SK-N-SH treated with all-trans-retinoic acid at 6 μM for 48 hours (cell line): Measurements from ENCODE around the gene C20orf204.

ENCODE experiments used
- ATAC-seq: fragments of 200-7000 bp; cut with Tn5 transposase; 3 replicates; pipeline ENCODE4 v1.9.1; 2020; ENCODE audit warnings: mild to moderate bottlenecking, moderate library complexity
- ARNTL ChIP-seq: fragments of 450-650 bp; formaldehyde crosslinking; IDR thresholded peaks from 2 replicates; pipeline ENCODE4 v1.5.0; 2020; ENCODE audit warnings: low read depth, mild to moderate bottlenecking, moderate library complexity, borderline replicate concordance
- BACH2 ChIP-seq: fragments of 250-450 bp; sonication (Bioruptor Pico); IDR thresholded peaks from 2 replicates; pipeline ENCODE4 v1.9.0; 2021; ENCODE audit warnings: mild to moderate bottlenecking, borderline replicate concordance
- CREB5 ChIP-seq: fragments of 250-450 bp; sonication (Bioruptor Pico); IDR thresholded peaks from 2 replicates; pipeline ENCODE4 v1.5.1; 2020; ENCODE audit warnings: low read depth, mild to moderate bottlenecking, moderate library complexity
- CSDC2 ChIP-seq: fragments of 250-450 bp; sonication (Bioruptor Pico); IDR thresholded peaks from 2 replicates; pipeline ENCODE4 v1.5.0; 2020; ENCODE audit warnings: mild to moderate bottlenecking, moderate library complexity
- CSRNP3 ChIP-seq: fragments of 250-450 bp; sonication (Bioruptor Pico); IDR thresholded peaks from 2 replicates; pipeline ENCODE4 v1.5.1; 2021; ENCODE audit warnings: mild to moderate bottlenecking, moderate library complexity
- ESRRG ChIP-seq: fragments of 250-450 bp; sonication (Bioruptor Pico); IDR thresholded peaks from 2 replicates; pipeline ENCODE4 v1.6.1; 2021; ENCODE audit warnings: mild to moderate bottlenecking
- GLIS3 ChIP-seq: fragments of 250-450 bp; sonication (Bioruptor Pico); IDR thresholded peaks from 2 replicates; pipeline ENCODE4 v1.5.0; 2020; ENCODE audit warnings: mild to moderate bottlenecking, moderate library complexity
- ISL1 ChIP-seq: fragments of 250-450 bp; sonication (Bioruptor Pico); IDR thresholded peaks from 2 replicates; pipeline ENCODE4 v2.1.2; 2022; ENCODE audit warnings: mild to moderate bottlenecking, moderate library complexity
- OSR1 ChIP-seq: fragments of 250-450 bp; sonication (Bioruptor Pico); IDR thresholded peaks from 2 replicates; pipeline ENCODE4 v1.8.0; 2022; ENCODE audit warnings: moderate library complexity, mild to moderate bottlenecking, inconsistent platforms
- POU6F1 ChIP-seq: fragments of 250-450 bp; sonication (Bioruptor Pico); IDR thresholded peaks from 2 replicates; pipeline ENCODE4 v1.8.0; 2021; ENCODE audit warnings: low read depth, mild to moderate bottlenecking, moderate library complexity, borderline replicate concordance
- PPARA ChIP-seq: fragments of 250-450 bp; sonication (Bioruptor Pico); IDR thresholded peaks from 2 replicates; pipeline ENCODE4 v1.5.0; 2020; ENCODE audit warnings: mild to moderate bottlenecking, borderline replicate concordance
- SNAI2 ChIP-seq: fragments of 250-450 bp; sonication (Bioruptor Pico); IDR thresholded peaks from 2 replicates; pipeline ENCODE4 v1.5.0; 2020; ENCODE audit warnings: mild to moderate bottlenecking, moderate library complexity
- TCF4 ChIP-seq: fragments of 250-450 bp; sonication (Bioruptor Pico); IDR thresholded peaks from 2 replicates; pipeline ENCODE4 v1.8.0; 2021; ENCODE audit warnings: mild to moderate bottlenecking, moderate library complexity, borderline replicate concordance
- TOX ChIP-seq: fragments of 250-450 bp; sonication (Bioruptor Pico); IDR thresholded peaks from 2 replicates; pipeline ENCODE4 v1.8.0; 2021; ENCODE audit warnings: mild to moderate bottlenecking, moderate library complexity, borderline replicate concordance
- ZC3H10 ChIP-seq: fragments of 250-450 bp; sonication (Bioruptor Pico); IDR thresholded peaks from 2 replicates; pipeline ENCODE4 v1.5.1; 2021; ENCODE audit warnings: mild to moderate bottlenecking, moderate library complexity
- ZFP3 ChIP-seq: fragments of 250-450 bp; sonication (Bioruptor Pico); IDR thresholded peaks from 2 replicates; pipeline ENCODE4 v1.5.0; 2020; ENCODE audit warnings: mild to moderate bottlenecking, moderate library complexity
- ZFP30 ChIP-seq: fragments of 450-650 bp; formaldehyde crosslinking; IDR thresholded peaks from 2 replicates; pipeline ENCODE4 v1.5.0; 2022; ENCODE audit warnings: mild to moderate bottlenecking, moderate library complexity
- ZNF565 ChIP-seq: fragments of 450-650 bp; formaldehyde crosslinking; conservative IDR thresholded peaks from 2 replicates; pipeline ENCODE4 v1.5.0; 2020; ENCODE audit warnings: low read depth, mild to moderate bottlenecking, moderate library complexity
- ZNF70 ChIP-seq: fragments of 450-650 bp; formaldehyde crosslinking; IDR thresholded peaks from 2 replicates; pipeline ENCODE4 v1.5.0; 2020; ENCODE audit warnings: mild to moderate bottlenecking, moderate library complexity
- ZNF8 ChIP-seq: fragments of 450-650 bp; formaldehyde crosslinking; IDR thresholded peaks from 2 replicates; pipeline ENCODE4 v1.5.0; 2020; ENCODE audit warnings: mild to moderate bottlenecking, moderate library complexity
- TF ChIP-seq, protein P1 (sequence below): fragments of 250-450 bp; sonication (Bioruptor Pico); IDR thresholded peaks from 2 replicates; pipeline ENCODE4 v1.5.0; 2020; ENCODE audit warnings: mild to moderate bottlenecking, moderate library complexity
- TF ChIP-seq, protein P2 (sequence below): fragments of 250-450 bp; sonication (Bioruptor Pico); IDR thresholded peaks from 2 replicates; pipeline ENCODE4 v1.8.0; 2020; ENCODE audit warnings: mild to moderate bottlenecking, moderate library complexity, borderline replicate concordance

C20orf204 gene

GRCh38 chr20:64044484-64045247 is 8.7 kb downstream of the C20orf204 start:
- ATAC-seq = peak; percentile 79
- TF ChIP-seq ISL1 (CRISPR knock-in tag) (no peak), ZNF70 (CRISPR knock-in tag) (no peak), CSRNP3 (no peak), SNAI2 (CRISPR knock-in tag) (no peak), ZNF565 (CRISPR knock-in tag) (no peak), GLIS3 (CRISPR knock-in tag) (no peak), CSDC2 (CRISPR knock-in tag) (no peak), ESRRG (CRISPR knock-in tag) (no peak), POU6F1 (CRISPR knock-in tag) (no peak), ZC3H10 (CRISPR knock-in tag) (no peak), PPARA (no peak), ZFP3 (CRISPR knock-in tag) (no peak), ZNF8 (CRISPR knock-in tag) (no peak), OSR1 (CRISPR knock-in tag) (no peak), ZFP30 (CRISPR knock-in tag) (no peak), ARNTL (CRISPR knock-in tag) (no peak), TCF4 (CRISPR knock-in tag) (no peak)
- TF ChIP-seq, protein P1, sequence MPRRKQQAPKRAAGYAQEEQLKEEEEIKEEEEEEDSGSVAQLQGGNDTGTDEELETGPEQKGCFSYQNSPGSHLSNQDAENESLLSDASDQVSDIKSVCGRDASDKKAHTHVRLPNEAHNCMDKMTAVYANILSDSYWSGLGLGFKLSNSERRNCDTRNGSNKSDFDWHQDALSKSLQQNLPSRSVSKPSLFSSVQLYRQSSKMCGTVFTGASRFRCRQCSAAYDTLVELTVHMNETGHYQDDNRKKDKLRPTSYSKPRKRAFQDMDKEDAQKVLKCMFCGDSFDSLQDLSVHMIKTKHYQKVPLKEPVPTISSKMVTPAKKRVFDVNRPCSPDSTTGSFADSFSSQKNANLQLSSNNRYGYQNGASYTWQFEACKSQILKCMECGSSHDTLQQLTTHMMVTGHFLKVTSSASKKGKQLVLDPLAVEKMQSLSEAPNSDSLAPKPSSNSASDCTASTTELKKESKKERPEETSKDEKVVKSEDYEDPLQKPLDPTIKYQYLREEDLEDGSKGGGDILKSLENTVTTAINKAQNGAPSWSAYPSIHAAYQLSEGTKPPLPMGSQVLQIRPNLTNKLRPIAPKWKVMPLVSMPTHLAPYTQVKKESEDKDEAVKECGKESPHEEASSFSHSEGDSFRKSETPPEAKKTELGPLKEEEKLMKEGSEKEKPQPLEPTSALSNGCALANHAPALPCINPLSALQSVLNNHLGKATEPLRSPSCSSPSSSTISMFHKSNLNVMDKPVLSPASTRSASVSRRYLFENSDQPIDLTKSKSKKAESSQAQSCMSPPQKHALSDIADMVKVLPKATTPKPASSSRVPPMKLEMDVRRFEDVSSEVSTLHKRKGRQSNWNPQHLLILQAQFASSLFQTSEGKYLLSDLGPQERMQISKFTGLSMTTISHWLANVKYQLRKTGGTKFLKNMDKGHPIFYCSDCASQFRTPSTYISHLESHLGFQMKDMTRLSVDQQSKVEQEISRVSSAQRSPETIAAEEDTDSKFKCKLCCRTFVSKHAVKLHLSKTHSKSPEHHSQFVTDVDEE = no peak
- TF ChIP-seq, all 23 proteins: peak for 0

DNA sequence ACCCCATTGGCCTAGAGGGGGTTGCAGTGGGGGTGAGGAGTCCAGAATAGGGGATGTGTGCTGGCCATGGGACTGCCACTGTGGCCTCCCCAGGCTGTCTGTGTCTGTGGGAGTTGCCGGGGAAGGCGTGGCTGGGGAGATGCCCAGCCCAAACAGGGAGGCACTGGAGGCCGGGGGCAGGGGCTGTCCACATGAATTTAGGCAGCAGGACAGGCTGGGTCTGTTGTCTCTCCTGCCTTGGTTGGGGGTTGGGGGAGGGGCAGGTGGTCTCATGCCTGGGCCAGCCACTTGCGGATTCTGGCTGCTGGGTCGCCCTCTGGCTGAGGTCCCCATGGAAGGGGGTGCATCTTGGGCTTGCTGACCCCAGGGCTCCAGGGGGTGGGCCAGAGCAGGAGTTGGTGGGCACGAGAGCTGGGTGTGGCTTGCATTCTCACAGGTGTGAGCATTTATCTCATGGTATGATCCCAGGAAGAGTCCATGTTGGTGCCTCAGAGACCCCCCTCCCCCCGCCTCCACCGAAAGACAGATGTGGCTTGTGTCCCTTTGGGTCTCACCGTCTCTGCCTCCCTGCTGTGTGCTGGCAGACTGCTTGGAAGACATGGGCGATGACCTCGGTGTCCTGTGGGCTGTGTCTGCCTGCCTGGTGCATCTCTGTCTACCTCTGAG is 9.5 kb downstream of the C20orf204 start:
- TF ChIP-seq, protein P2, sequence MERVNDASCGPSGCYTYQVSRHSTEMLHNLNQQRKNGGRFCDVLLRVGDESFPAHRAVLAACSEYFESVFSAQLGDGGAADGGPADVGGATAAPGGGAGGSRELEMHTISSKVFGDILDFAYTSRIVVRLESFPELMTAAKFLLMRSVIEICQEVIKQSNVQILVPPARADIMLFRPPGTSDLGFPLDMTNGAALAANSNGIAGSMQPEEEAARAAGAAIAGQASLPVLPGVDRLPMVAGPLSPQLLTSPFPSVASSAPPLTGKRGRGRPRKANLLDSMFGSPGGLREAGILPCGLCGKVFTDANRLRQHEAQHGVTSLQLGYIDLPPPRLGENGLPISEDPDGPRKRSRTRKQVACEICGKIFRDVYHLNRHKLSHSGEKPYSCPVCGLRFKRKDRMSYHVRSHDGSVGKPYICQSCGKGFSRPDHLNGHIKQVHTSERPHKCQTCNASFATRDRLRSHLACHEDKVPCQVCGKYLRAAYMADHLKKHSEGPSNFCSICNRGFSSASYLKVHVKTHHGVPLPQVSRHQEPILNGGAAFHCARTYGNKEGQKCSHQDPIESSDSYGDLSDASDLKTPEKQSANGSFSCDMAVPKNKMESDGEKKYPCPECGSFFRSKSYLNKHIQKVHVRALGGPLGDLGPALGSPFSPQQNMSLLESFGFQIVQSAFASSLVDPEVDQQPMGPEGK (CRISPR knock-in tag) = no peak
- no peak for TF ChIP-seq ARNTL (CRISPR knock-in tag)
- no peak for TF ChIP-seq BACH2 (CRISPR knock-in tag)
- no peak for TF ChIP-seq ZNF70 (CRISPR knock-in tag)
- TF ChIP-seq CREB5 (CRISPR knock-in tag) = no peak
- no peak for TF ChIP-seq TCF4 (CRISPR knock-in tag)
- no peak for TF ChIP-seq ESRRG (CRISPR knock-in tag)
- TF ChIP-seq OSR1 (CRISPR knock-in tag) = no peak
- no peak for TF ChIP-seq CSDC2 (CRISPR knock-in tag)
- TF ChIP-seq ZC3H10 (CRISPR knock-in tag) = no peak
- no peak for TF ChIP-seq GLIS3 (CRISPR knock-in tag)
- TF ChIP-seq ZFP3 (CRISPR knock-in tag) = no peak
- TF ChIP-seq ZNF565 (CRISPR knock-in tag) = no peak
- TF ChIP-seq ZFP30 (CRISPR knock-in tag) = no peak
- TF ChIP-seq POU6F1 (CRISPR knock-in tag) = no peak
- no peak for TF ChIP-seq TOX (CRISPR knock-in tag)
- TF ChIP-seq, protein P1 = no peak
- TF ChIP-seq, all 23 proteins: peak for 0
- ATAC-seq = no peak
